LoVo (cell line): ENCODE data around the gene NECAB2.
A peak's percentile ranks its signal among the peaks of the same experiment; 100 is the strongest.

Experiments used
- DNase-seq: peaks from one replicate; pipeline ENCODE4 v3.0.0-alpha.2; 2016; ENCODE audit warnings: low spot score

NECAB2 gene

GRCh38 chr16:84024854-84025253 is 56.8 kb downstream of the NECAB2 start:
- peak; percentile 67 for DNase-seq

GRCh38 chr16:84026606-84027005 is 58.6 kb downstream of the NECAB2 start:
- DNase-seq: no peak

GRCh38 chr16:84027625-84028024 is 59.6 kb downstream of the NECAB2 start:
- no peak for DNase-seq

- DNase-seq: no peak
These were observed 61.4 kb downstream of the NECAB2 start for GRCh38 chr16:84029297-84030047.

GRCh38 chr16:84031556-84031955 is 63.5 kb downstream of the NECAB2 start:
- no peak for DNase-seq

- DNase-seq: no peak
These were observed 64.6 kb downstream of the NECAB2 start for GRCh38 chr16:84032458-84033178.

GRCh38 chr16:84033251-84034195 is 65.5 kb downstream of the NECAB2 start:
- no peak for DNase-seq

GRCh38 chr16:84034516-84034915 is 66.5 kb downstream of the NECAB2 start:
- DNase-seq: no peak

- no peak for DNase-seq
These were observed 68.1 kb downstream of the NECAB2 start for GRCh38 chr16:84036131-84036530.

- DNase-seq: no peak
These were observed 69.0 kb downstream of the NECAB2 start for GRCh38 chr16:84036982-84037425.

- no peak for DNase-seq
These were observed 70.4 kb downstream of the NECAB2 start for GRCh38 chr16:84038469-84038868.

GRCh38 chr16:84039696-84040095 is 71.7 kb downstream of the NECAB2 start:
- DNase-seq: no peak

GRCh38 chr16:84040226-84040822 is 72.3 kb downstream of the NECAB2 start:
- DNase-seq: no peak

- DNase-seq: no peak
These were observed 73.1 kb downstream of the NECAB2 start for GRCh38 chr16:84040823-84041820.

- no peak for DNase-seq
These were observed 73.8 kb downstream of the NECAB2 start for GRCh38 chr16:84041881-84042280.

GRCh38 chr16:84042308-84042878 is 74.3 kb downstream of the NECAB2 start, which contains the start of gene SLC38A8:
Gene SLC38A8, minus strand, starts transcription at chr16:84042795. Its CDS starts 638 bp downstream, at chr16:84042157.
- DNase-seq: no peak

- no peak for DNase-seq
These were observed 74.9 kb downstream of the NECAB2 start for GRCh38 chr16:84042879-84043485.

GRCh38 chr16:84043486-84044117 is 75.6 kb downstream of the NECAB2 start:
- no peak for DNase-seq

- DNase-seq: peak; percentile 25
These were observed 76.1 kb downstream of the NECAB2 start for GRCh38 chr16:84044118-84044488.
